ENCODE measurements around the gene CCNK.

CCNK gene

GRCh38 chr14:99532310-99532709, 51.1 kb downstream of the CCNK start:
- no peak for DNase-seq (ENCODE audit: low read depth in 1 of 2, low spot score in 1 of 2)

GRCh38 chr14:99534333-99534732, 53.1 kb downstream of the CCNK start:
- DNase-seq (ENCODE audit: low read depth in 1 of 2, low spot score in 1 of 2): no peak

DNA sequence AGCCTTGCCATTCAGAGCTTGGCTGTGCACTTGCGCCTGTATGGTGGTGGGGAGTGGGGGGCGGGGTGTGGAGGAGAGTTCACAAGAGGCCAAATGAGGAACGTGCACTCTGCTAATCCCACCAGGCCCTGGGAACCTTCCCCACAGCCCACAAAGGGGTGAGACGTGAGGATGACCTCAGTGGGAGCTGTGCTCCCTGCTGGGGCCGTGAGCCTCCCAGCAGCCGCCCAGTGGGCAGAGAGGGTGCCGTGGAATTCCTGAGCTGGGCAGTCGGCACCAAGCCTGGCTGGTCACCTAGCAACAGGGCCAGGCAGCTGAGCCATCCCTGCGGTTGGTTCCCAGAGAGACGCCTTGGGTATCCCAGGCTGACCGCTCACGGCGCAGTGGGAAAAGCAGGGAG, 53.7 kb downstream of the CCNK start:
- no peak for DNase-seq (ENCODE audit: low read depth in 1 of 2, low spot score in 1 of 2)

DNA sequence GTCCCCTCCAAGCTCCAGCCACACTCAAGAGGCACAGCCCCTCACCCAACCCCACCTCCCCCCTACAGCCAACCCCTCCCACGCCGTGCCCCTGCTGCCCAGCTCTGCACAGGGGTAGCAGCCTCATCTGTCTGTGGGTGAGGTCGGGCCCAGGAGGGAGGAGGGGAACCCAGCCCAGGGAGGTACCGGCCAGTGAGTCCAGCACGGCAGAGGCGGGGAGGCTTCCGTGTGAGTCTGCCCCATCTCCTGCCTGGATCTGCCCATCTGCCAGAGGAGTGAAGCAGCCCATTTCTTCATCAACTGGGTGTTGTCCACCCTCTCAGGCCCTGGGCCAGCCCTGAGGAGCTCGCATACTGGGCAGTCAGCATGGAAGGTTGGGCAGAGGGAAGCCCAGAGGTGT, 54.2 kb downstream of the CCNK start:
- DNase-seq (ENCODE audit: low read depth in 1 of 2, low spot score in 1 of 2): no peak

DNA sequence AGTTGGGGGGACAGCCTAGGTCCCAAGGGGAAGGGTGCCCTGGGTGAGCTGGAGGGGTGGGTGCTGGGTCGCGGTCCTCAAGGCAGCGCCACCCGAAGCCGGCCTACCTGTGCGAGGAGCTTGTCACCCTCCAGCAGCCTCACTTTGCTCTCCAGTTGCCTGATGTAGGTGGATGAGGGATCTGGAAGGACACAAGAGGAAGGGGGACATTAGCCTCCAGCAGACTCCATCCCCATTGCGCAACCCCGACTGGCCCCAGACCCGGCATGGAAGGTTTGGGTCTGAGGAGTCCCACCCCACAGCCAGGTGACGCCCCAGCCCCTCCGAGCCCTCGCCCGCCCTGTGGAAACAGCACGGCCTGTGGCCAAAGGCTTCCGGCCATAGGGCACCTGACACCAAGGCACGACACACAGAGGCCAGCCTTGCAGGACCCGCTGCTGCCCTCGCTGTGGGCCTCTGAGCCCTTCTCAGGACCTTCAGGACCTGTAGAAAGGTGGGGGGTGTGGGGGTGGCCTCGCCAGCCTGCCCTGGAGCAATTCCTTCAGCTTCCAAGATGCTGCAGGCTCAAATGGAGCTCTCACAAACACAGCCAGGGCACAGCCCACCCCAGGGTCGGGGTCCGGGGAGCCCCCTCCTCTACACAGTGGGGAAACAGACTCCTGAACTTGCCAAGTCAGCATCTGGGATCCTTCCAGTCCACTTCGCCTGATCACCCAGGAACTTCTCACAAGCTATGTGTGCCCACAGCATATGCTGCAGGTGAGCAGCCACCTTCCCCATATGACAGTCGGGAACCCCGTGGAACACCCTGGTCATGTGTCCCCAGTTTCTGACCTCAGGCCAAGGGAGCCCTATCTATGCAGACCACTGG, 54.9 kb downstream of the CCNK start:
- DNase-seq (ENCODE audit: low read depth in 1 of 2, low spot score in 1 of 2): no peak

GRCh38 chr14:99537399-99537798, 56.2 kb downstream of the CCNK start:
- no peak for DNase-seq (ENCODE audit: low read depth in 1 of 2, low spot score in 1 of 2)

GRCh38 chr14:99538275-99538674, 57.1 kb downstream of the CCNK start:
- DNase-seq (ENCODE audit: low read depth in 1 of 2, low spot score in 1 of 2): no peak

DNA sequence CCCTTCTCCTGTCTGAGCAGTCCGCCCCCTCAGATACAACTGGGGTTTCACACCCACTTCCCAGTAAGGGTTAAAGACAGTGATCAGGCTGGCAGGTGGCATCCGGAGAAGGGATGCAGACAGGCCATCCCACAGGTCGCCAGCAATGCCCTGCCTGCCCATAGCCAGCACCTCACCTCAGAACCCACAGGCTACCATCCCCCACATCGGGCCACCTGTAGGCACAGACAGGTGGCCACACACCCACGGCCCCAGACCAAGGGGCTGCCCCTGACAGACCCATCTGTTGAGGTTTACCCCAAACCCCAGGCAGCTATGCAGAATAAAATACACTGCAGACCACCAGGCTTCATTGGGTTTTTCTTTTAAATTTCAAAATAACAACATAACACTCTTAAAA, 57.5 kb downstream of the CCNK start:
- no peak for DNase-seq (ENCODE audit: low read depth in 1 of 2, low spot score in 1 of 2)

- no peak for DNase-seq (ENCODE audit: low read depth in 1 of 2, low spot score in 1 of 2)
These were observed 58.3 kb downstream of the CCNK start for GRCh38 chr14:99539491-99539890.

- DNase-seq (ENCODE audit: low read depth in 1 of 2, low spot score in 1 of 2): no peak
These were observed 59.2 kb downstream of the CCNK start for GRCh38 chr14:99540196-99541032.

- no peak for DNase-seq (ENCODE audit: low read depth in 1 of 2, low spot score in 1 of 2)
These were observed 60.0 kb downstream of the CCNK start for GRCh38 chr14:99541211-99541610.

- DNase-seq (ENCODE audit: low read depth in 1 of 2, low spot score in 1 of 2): no peak
These were observed 60.7 kb downstream of the CCNK start for GRCh38 chr14:99541677-99542470.

DNA sequence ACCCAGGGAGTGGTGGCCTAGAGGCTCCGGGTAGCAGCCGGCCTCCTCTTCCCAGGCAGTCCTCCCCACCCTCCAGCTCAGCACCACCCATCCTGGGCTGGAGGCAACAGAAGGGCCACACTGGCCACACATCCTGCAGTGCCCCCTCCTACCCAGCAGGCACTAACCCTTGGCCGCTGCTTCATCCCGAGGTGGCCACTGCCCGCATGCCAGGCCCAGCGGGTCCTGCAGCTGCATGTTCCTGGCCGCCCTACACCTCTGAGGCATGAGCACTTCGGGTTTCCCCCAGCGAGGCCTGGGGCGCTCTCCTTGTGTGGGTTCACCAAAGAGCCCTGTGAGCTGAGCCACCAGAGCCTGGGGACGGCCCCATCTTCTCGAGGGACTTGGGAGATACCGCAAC, 61.4 kb downstream of the CCNK start:
- DNase-seq (ENCODE audit: low read depth in 1 of 2, low spot score in 1 of 2): no peak

- no peak for DNase-seq (ENCODE audit: low read depth in 1 of 2, low spot score in 1 of 2)
These were observed 62.2 kb downstream of the CCNK start for GRCh38 chr14:99543370-99543769.

DNA sequence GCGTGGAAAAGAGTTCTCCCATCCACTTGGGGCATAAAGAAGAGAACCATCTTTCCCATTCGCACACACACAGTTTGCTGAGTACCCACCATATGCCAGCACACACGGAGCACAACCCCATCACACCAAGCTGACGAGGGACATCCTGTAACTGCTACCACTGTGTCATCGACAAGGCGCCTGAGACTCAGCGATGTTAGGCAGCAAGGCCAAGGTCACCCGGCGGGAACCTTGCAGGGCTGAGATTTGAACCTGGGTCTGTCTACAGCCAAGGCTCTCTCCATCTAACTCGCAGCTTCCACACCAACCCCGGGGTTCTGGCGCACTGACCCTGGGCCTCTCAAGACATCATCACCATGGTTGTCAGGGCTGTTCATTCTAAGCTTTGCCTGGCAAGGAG, 62.8 kb downstream of the CCNK start:
- DNase-seq (ENCODE audit: low read depth in 1 of 2, low spot score in 1 of 2): no peak

- DNase-seq (ENCODE audit: low read depth in 1 of 2, low spot score in 1 of 2): no peak
These were observed 63.8 kb downstream of the CCNK start for GRCh38 chr14:99544991-99545390.

DNA sequence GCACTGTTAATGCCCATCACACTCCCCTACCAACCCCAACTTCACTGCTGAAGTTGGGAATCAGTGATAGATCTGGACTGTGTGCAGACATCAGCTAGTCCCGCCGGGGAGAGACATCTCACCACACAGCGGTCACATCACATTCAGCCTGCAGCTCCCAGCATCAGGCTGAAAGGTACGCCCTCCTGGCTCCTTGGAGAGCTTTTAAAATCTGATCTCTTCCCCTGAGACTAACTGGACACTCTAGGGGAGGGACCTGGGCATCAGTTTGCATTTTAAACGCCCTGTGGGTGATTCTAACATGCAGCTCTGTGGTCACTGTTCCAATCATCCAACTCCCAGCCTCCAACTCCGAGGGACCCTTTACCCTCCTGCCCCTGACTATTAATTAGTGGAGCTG, 64.4 kb downstream of the CCNK start:
- no peak for DNase-seq (ENCODE audit: low read depth in 1 of 2, low spot score in 1 of 2)

DNA sequence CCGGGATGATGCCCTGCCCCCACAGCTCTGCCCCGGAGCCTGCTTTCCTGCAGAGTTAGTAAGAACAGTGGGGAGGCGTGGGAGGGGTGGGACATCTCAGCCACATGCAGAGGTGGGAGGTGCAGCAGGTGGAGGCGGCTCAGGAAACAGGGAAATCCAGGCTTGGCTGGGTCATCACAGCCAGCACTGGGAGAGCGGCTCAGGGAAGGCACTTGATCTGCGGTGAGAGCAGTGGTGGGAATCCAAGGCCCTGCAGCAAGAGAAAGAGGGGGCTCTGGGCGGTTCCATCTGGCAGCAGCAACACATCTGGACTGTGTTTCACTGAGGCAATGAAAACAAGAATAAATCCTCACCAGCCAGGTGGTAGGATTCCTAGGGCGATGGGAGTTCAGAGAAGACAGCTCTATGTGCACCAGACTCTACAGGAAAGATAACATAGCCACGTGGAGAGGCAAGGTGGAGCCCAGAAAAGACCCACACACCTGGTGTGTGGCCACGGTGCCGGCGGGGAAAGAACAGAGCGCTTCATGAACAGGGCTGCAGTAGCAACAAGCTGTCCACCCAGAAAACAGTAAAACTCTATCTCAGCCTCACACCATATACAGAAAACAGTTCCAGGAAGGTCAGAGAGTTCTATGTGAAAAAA, 65.1 kb downstream of the CCNK start:
- no peak for DNase-seq (ENCODE audit: low read depth in 1 of 2, low spot score in 1 of 2)

DNA sequence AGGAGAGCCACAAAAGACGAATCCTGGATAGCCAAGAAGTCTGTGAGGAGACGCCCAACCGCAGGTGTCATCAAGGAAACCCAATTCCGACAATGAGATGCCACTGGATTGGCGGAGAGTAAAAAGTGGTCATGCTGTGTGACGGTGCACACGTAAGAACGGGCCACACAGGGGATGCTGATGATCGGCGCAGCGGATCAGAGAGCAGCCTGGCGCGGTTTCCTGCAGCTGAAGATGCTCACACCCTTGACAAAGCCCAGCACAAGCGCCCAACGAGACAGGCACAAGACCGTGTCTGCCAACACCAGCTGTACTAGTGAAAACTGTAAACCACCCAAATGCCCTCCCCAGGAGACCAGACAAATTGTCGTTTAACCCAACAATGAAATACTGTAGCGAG, 67.0 kb downstream of the CCNK start:
- DNase-seq (ENCODE audit: low read depth in 1 of 2, low spot score in 1 of 2): no peak

- DNase-seq (ENCODE audit: low read depth in 1 of 2, low spot score in 1 of 2): no peak
These were observed 67.8 kb downstream of the CCNK start for GRCh38 chr14:99548871-99549515.

- no peak for DNase-seq (ENCODE audit: low read depth in 1 of 2, low spot score in 1 of 2)
These were observed 68.5 kb downstream of the CCNK start for GRCh38 chr14:99549684-99550083.

Data from activated T-helper 1 cell treated with anti-CD3 and anti-CD28 coated beads, Interleukin-2, amount 50 U/mL, for 16 hours (primary cell).